ENCODE results near the gene ZNF444. TPM values are rescaled to one million over a fixed set of nuclear protein-coding genes. Genes with fewer than 3 reads are reported as not detected.
"Not testable (repeated sequence)": the region's sequence is repeated elsewhere in the genome, so short reads cannot be mapped to it uniquely, and the experiment has no call there.

ZNF444 gene
- total and polyA plus RNA-seq, 9 donors = 7.3 to 48.2 (median 35.2) TPM

- Histone ChIP-seq H3K4me1 (ENCODE audit: insufficient read depth) (no peaks in the 10 kb centered on the region), H3K27ac (no peak overlapping the region), H3K36me3 (no peaks in the 10 kb centered on the region), H3K9me3 (no peaks in the 10 kb centered on the region), H3K27me3 (no peaks in the 10 kb centered on the region), H3K4me3 (no peak overlapping the region)
- no peak for DNase-seq
- 24 to 40% (median 26%) methylated on average over 11 of the region's 11 CpGs for WGBS, 3 donors
- intact Hi-C loops (cut with DNase I) = loop anchor here in 3 of 4 donors (5.0 to 10.0 kb wide), 2 partner anchors 97 to 100 kb away; no protein-coding TSS in a partner anchor
- TF ChIP-seq EP300 (IDR thresholded peaks at IDR 0.05) (no peak), POLR2A (IDR thresholded peaks at IDR 0.05) (no peak), CTCF (IDR thresholded peaks at IDR 0.05) (no peak)
Measured at GRCh38 chr19:56174550-56174949, 33.5 kb downstream of the ZNF444 start.

GRCh38 chr19:56175861-56176307, 34.8 kb downstream of the ZNF444 start, which contains the start of gene GALP:
TSS of gene GALP (plus strand) at chr19:56176008. CDS start at chr19:56177109, 1,101 bp downstream.
- H3K9me3 ChIP-seq; DNase-seq; H3K27me3 ChIP-seq; H3K27ac ChIP-seq; H3K36me3 ChIP-seq; H3K4me1 ChIP-seq (ENCODE audit: insufficient read depth); H3K4me3 ChIP-seq: not testable (repeated sequence)
- intact Hi-C loops (cut with DNase I) = loop anchor here in 2 of 4 donors (5.0 to 10.0 kb wide), 2 partner anchors 99 to 101 kb away; no protein-coding TSS in a partner anchor
- 22 to 43% (median 30%) methylated on average over 14 to 15 of the region's 15 CpGs for WGBS, 3 donors

DNA sequence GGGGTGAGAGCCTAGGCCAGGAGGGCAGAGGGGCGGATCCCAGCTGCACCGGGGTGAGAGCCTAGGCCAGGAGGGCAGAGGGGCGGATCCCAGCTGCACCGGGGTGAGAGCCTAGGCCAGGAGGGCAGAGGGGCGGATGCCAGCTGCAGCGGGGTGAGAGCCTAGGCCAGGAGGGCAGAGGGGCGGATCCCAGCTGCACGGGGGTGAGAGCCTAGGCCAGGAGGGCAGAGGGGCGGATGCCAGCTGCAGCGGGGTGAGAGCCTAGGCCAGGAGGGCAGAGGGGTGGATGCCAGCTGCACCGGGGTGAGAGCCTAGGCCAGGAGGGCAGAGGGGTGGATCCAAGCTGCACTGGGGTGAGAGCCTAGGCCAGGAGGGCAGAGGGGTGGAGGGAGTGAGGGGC, 35.2 kb downstream of the ZNF444 start:
- intact Hi-C loops (cut with DNase I) = loop anchor here in 2 of 4 donors (5.0 to 10.0 kb wide), 2 partner anchors 99 to 102 kb away; no protein-coding TSS in a partner anchor
- H3K9me3 ChIP-seq; DNase-seq; H3K36me3 ChIP-seq; H3K27ac ChIP-seq; H3K4me1 ChIP-seq (ENCODE audit: insufficient read depth); H3K27me3 ChIP-seq; H3K4me3 ChIP-seq: not testable (repeated sequence)
- 29 to 69% (median 49%) methylated on average over 1 to 10 of the region's 11 CpGs for WGBS, 3 donors

- H3K4me1 ChIP-seq (ENCODE audit: insufficient read depth) = no peaks in the 10 kb centered on the region
- no peak overlapping the region for H3K4me3 ChIP-seq
- intact Hi-C loops (cut with DNase I) = loop anchor here in 2 of 4 donors (5.0 to 10.0 kb wide), 2 partner anchors 100 to 102 kb away; no protein-coding TSS in a partner anchor
- no peak for DNase-seq
- no peak for TF ChIP-seq CTCF (IDR thresholded peaks at IDR 0.05)
- TF ChIP-seq POLR2A (IDR thresholded peaks at IDR 0.05) = no peak
- TF ChIP-seq EP300 (IDR thresholded peaks at IDR 0.05) = no peak
- H3K36me3 ChIP-seq = no peaks in the 10 kb centered on the region
- no peaks in the 10 kb centered on the region for H3K27me3 ChIP-seq
- H3K9me3 ChIP-seq = no peaks in the 10 kb centered on the region
- WGBS, 3 donors = 54 to 72% (median 62%) methylated on average over 18 of the region's 18 CpGs
- no peak overlapping the region for H3K27ac ChIP-seq
Measured at GRCh38 chr19:56176881-56177280, 35.8 kb downstream of the ZNF444 start.

DNA sequence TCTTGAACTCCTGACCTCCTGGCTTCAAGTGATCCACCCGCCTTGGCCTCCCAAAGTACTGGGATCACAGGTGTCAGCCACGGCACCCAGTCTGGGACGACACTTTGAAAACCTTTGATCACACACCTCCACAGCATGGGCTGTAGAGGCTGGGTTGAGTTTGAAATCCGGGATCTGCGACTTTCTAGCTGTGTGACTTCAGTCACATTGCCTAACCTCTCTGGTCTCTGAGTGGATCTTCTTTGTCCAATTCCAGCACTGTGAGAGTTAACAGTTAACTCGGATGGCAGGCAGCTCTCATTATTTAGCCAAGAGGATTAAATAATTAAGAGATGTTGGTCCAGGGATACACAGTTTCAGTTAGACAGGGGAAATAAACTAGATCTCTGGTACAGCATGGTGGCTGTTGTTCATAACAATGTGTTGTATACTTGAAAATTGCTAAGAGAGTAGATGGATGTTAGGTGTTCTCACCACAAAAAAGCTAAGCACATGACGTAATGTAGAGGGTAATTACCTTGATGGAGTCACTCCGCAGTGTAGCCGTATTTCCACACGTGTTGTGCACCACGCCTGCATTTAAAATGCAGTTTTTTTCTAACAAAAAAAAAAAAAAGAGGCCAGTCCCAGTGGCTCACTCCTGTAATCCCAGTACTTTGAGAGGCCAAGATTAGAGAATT, 36.6 kb downstream of the ZNF444 start:
- 50 to 64% (median 56%) methylated on average over 11 of the region's 11 CpGs for WGBS, 3 donors
- Histone ChIP-seq H3K27me3 (no peaks in the 10 kb centered on the region), H3K27ac (no peak overlapping the region), H3K36me3 (no peaks in the 10 kb centered on the region), H3K4me1 (ENCODE audit: insufficient read depth) (no peaks in the 10 kb centered on the region), H3K9me3 (no peaks in the 10 kb centered on the region), H3K4me3 (no peak overlapping the region)
- no peak for DNase-seq
- TF ChIP-seq POLR2A (IDR thresholded peaks at IDR 0.05) (no peak), EP300 (IDR thresholded peaks at IDR 0.05) (no peak), CTCF (IDR thresholded peaks at IDR 0.05) (no peak)
- intact Hi-C loops (cut with DNase I) = loop anchor here in 2 of 4 donors (5.0 to 10.0 kb wide), 2 partner anchors 100 to 103 kb away; no protein-coding TSS in a partner anchor
